ENCODE results near the gene ADRM1. TPM values are rescaled to one million over a fixed set of nuclear protein-coding genes. Genes with fewer than 3 reads are reported as not detected.

Gene ADRM1
- total and polyA plus RNA-seq, 10 donors, result 60.5 to 112 (median 79.2) TPM

DNA sequence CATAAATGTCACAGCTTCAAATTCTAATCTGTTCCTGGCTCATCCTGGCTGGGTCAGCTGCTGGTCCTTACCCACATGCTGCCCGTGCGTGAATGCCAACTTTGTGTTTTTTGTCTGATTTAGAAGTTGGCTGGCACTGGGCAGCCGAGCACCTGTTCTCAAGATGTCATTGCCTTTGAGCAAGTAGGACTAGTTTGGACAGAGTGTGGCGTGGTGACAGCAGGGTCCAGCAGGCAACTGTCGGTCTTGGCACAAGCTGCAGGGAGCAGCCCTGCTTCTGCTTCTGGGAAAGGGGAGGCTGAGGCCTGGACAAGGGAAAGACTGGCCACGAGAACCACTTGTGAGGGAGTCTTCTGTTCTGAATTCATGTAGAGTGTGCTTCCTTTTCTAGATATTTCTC lies 26.4 kb upstream of the ADRM1 start:
- H3K36me3 ChIP-seq, result peaks cover 9 to 96% (median 70%) of the 10 kb centered on the region in 6 donors
- WGBS, 5 donors, result 78 to 93% (median 87%) methylated on average over 6 of the region's 6 CpGs

DNA sequence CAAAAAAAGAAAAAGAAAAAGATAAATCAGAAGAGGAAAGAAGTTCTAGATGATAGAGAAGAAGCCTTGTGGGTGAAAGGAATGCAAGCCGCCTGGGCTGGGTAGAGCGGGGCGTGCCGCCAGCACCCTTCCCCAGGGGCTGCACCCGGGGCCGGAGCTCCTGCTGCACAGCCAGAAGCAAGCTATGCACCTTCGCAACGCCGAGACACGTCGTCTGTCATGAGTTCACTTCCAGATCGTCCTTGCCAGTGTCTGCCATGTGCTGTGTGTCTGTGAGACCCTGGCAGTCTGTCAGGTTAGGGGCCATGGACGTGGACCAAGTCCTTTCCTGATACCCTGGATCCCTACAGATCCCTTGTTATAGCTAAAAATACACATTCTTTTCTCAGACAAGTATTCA lies 25.5 kb upstream of the ADRM1 start:
- Histone ChIP-seq H3K27me3 (replicated peaks in 1 of 7) (no peaks in the 10 kb centered on the region), H3K4me3 (no peak overlapping the region), H3K9me3 (no peaks in the 10 kb centered on the region), H3K4me1 (peaks cover 0 to 24% (median 11%) of the 10 kb centered on the region in 6 donors), H3K27ac (no peak overlapping the region), H3K36me3 (peaks cover 6 to 96% (median 70%) of the 10 kb centered on the region in 6 donors)
- peak in 1 of 3 donors; percentile 41 for TF ChIP-seq POLR2AphosphoS5 (IDR thresholded peaks at IDR 0.05)
- no peak for TF ChIP-seq POLR2A (IDR thresholded peaks at IDR 0.05)
- WGBS, 5 donors, result 78 to 83% (median 82%) methylated on average over 13 of the region's 13 CpGs
- no peak for DNase-seq
- intact Hi-C loops (cut with DNase I; ENCODE audit: low total_unique reads), result no loop called here

More for the DNA sequence above, 26.4 kb upstream of the ADRM1 start:
- Histone ChIP-seq H3K27me3 (replicated peaks in 1 of 7) (no peaks in the 10 kb centered on the region), H3K9me3 (no peaks in the 10 kb centered on the region), H3K4me1 (peaks cover 0 to 24% (median 11%) of the 10 kb centered on the region in 6 donors), H3K27ac (no peak overlapping the region), H3K4me3 (no peak overlapping the region)
- TF ChIP-seq POLR2A (IDR thresholded peaks at IDR 0.05), result no peak
- TF ChIP-seq, protein P1, sequence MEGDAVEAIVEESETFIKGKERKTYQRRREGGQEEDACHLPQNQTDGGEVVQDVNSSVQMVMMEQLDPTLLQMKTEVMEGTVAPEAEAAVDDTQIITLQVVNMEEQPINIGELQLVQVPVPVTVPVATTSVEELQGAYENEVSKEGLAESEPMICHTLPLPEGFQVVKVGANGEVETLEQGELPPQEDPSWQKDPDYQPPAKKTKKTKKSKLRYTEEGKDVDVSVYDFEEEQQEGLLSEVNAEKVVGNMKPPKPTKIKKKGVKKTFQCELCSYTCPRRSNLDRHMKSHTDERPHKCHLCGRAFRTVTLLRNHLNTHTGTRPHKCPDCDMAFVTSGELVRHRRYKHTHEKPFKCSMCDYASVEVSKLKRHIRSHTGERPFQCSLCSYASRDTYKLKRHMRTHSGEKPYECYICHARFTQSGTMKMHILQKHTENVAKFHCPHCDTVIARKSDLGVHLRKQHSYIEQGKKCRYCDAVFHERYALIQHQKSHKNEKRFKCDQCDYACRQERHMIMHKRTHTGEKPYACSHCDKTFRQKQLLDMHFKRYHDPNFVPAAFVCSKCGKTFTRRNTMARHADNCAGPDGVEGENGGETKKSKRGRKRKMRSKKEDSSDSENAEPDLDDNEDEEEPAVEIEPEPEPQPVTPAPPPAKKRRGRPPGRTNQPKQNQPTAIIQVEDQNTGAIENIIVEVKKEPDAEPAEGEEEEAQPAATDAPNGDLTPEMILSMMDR (IDR thresholded peaks at IDR 0.05 in 8 of 11, conservative IDR thresholded peaks at IDR 0.05 in 3 of 11), result no peak
- no peak for TF ChIP-seq POLR2AphosphoS5 (IDR thresholded peaks at IDR 0.05)
- no peak for DNase-seq
- intact Hi-C loops (cut with DNase I; ENCODE audit: low total_unique reads), result no loop called here

DNA sequence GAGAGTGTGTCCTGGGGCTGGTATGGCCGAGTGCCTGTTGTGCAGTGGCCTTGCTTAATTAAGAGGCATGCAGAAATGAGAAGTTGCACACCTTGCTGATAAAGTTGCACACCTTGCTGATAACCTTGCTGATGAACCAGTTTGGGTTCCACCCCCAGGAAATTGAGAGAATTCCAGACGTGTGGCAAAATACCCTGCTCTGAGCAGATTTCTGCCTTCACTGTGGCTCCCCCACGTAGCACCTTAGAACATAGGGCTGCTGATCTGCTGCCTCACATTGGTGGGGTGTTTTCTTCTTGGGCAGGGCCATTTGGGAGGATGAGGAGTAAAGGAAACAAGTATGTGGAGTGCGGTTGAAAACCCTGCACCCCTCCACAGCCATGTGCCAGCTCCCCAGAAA lies 22.5 kb upstream of the ADRM1 start:
- no peak for TF ChIP-seq POLR2AphosphoS5 (IDR thresholded peaks at IDR 0.05)
- TF ChIP-seq, protein P1 (IDR thresholded peaks at IDR 0.05 in 8 of 11, conservative IDR thresholded peaks at IDR 0.05 in 3 of 11), result no peak
- H3K4me3 ChIP-seq, result no peak overlapping the region
- WGBS, 5 donors, result 70 to 93% (median 81%) methylated on average over 4 of the region's 4 CpGs
- no peak overlapping the region for H3K27ac ChIP-seq
- intact Hi-C loops (cut with DNase I; ENCODE audit: low total_unique reads), result no loop called here
- no peaks in the 10 kb centered on the region for H3K9me3 ChIP-seq
- peaks cover 0 to 23% (median 15%) of the 10 kb centered on the region in 6 donors for H3K4me1 ChIP-seq
- H3K27me3 ChIP-seq (replicated peaks in 1 of 7), result no peaks in the 10 kb centered on the region
- peaks cover 0 to 96% (median 72%) of the 10 kb centered on the region in 6 donors for H3K36me3 ChIP-seq
- DNase-seq, result no peak

GRCh38 chr20:62281161-62281933 lies 21.4 kb upstream of the ADRM1 start:
- no peak for DNase-seq
- no peaks in the 10 kb centered on the region for H3K27me3 ChIP-seq (replicated peaks in 1 of 7)
- H3K9me3 ChIP-seq, result no peaks in the 10 kb centered on the region
- peaks cover 0 to 28% (median 13%) of the 10 kb centered on the region in 6 donors for H3K4me1 ChIP-seq
- WGBS, 5 donors, result 95 to 98% (median 96%) methylated on average over 30 to 31 of the region's 31 CpGs
- peak in 1 of 3 donors; percentile 17 for TF ChIP-seq POLR2AphosphoS5 (IDR thresholded peaks at IDR 0.05)
- TF ChIP-seq POLR2A (IDR thresholded peaks at IDR 0.05), result no peak
- H3K27ac ChIP-seq, result no peak overlapping the region
- peaks cover 0 to 96% (median 78%) of the 10 kb centered on the region in 6 donors for H3K36me3 ChIP-seq
- H3K4me3 ChIP-seq, result no peak overlapping the region
- intact Hi-C loops (cut with DNase I; ENCODE audit: low total_unique reads), result no loop called here

- no peak for DNase-seq
- Histone ChIP-seq H3K36me3 (peaks cover 0 to 96% (median 84%) of the 10 kb centered on the region in 6 donors), H3K9me3 (no peaks in the 10 kb centered on the region), H3K4me1 (peaks cover 0 to 35% (median 17%) of the 10 kb centered on the region in 6 donors), H3K27me3 (replicated peaks in 1 of 7) (no peaks in the 10 kb centered on the region), H3K4me3 (no peak overlapping the region), H3K27ac (no peak overlapping the region)
- intact Hi-C loops (cut with DNase I; ENCODE audit: low total_unique reads), result no loop called here
- TF ChIP-seq POLR2A (IDR thresholded peaks at IDR 0.05) (no peak), POLR2AphosphoS5 (IDR thresholded peaks at IDR 0.05) (no peak)
- TF ChIP-seq, protein P1 (IDR thresholded peaks at IDR 0.05 in 8 of 11, conservative IDR thresholded peaks at IDR 0.05 in 3 of 11), result no peak
- 94 to 96% (median 95%) methylated on average over 7 of the region's 7 CpGs for WGBS, 5 donors
Measured at GRCh38 chr20:62282103-62282502, 20.7 kb upstream of the ADRM1 start.

Measured in spleen (tissue), 11 donors.